ENCODE measurements around the gene SORL1.

DNA sequence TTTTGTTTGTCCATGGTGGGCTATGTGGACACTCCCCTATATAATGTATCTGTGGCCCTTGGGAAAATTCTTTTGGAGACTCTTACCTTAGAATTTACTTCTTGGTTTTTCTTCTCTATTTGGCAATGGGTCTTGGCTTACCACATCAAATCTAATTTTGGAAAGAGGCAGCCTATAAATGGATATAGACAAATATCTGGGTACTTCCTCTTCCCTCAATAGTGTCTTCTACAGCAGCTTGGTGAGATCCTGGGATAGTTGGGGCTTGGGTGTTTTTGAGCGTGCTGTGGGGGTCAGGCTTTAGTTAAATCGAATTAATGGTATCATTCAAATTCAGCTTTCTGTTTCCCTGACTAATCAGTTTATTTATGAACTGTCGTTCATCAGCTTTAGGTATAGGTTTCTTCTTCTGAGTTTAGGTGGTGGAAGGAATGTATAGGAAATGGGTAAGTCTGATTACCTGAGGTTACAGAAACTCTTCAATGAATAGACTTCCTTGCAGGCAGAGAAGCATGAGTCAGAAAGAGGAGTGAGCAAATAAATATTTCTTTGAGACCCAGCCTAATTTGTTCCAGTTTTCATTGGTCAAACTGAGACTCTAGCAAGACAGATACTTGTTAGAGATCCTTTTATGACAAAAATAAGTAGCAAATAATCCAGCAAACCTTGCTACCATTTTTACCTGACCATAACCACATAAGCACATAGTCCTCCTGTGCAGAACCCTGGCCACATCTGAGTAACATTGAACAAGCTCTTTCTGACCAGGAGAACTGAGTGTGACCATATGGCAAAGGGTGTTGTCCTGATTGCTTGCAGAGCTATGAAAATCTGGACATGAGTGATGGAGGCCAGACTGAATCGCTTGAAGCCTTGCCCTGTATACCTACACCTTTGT is 69.3 kb downstream of the SORL1 start:
- TF ChIP-seq CTCF (IDR thresholded peaks at IDR 0.05), result no peak
- no peak for TF ChIP-seq POLR2A (IDR thresholded peaks at IDR 0.05)
